PFSK-1 (cell line): ENCODE results near the gene MSI2. TPM values are rescaled to one million over a fixed set of nuclear protein-coding genes. Genes with fewer than 3 reads are reported as not detected.
A peak's percentile ranks its signal among the peaks of the same experiment; 100 is the strongest.

Source experiments
- FOXP2 ChIP-seq: optimal IDR thresholded peaks from 2 replicates; pipeline ENCODE3; 2011; ENCODE audit warnings: borderline replicate concordance, control low read depth, inconsistent platforms; ENCODE audit not compliant: insufficient read depth; ENCODE audit errors: extremely low read length, extremely low read depth
- POLR2AphosphoS5 ChIP-seq: IDR thresholded peaks from 2 replicates; pipeline ENCODE4 v1.6.1; 2012; ENCODE audit warnings: low read depth, mild to moderate bottlenecking, control low read depth, low read length, moderate library complexity
- SIN3A ChIP-seq: IDR thresholded peaks from 2 replicates; pipeline ENCODE4 v1.6.1; 2012; ENCODE audit warnings: mild to moderate bottlenecking, low read length, moderate library complexity, borderline replicate concordance; ENCODE audit not compliant: insufficient read depth
- TAF1 ChIP-seq: IDR thresholded peaks from 2 replicates; pipeline ENCODE4 v1.6.1; 2012; ENCODE audit warnings: low read length, control low read depth, borderline replicate concordance; ENCODE audit not compliant: insufficient read depth
- polyA plus RNA-seq: library from polyadenylated mRNA; unstranded; fragments of >200 nt; gene quantifications from one replicate; pipeline ENCODE4 v1.2.1, GENCODE V29; 2012; ENCODE audit warnings: low read depth, missing spikeins; ENCODE audit not compliant: insufficient read length
- TF ChIP-seq, protein P1 (sequence below), 2 experiments: IDR thresholded peaks; 2 replicates each; pipeline versions ENCODE4 v1.6.1 to v1.8.0; 2011 to 2012; ENCODE audit warnings: low read depth in 2 of 2, low read length in 2 of 2, control low read depth in 1 of 2, inconsistent platforms in 1 of 2, mild to moderate bottlenecking in 1 of 2, moderate library complexity in 1 of 2; ENCODE audit not compliant: insufficient read depth in 1 of 2

The MSI2 gene
- polyA plus RNA-seq, result 22.1 TPM

DNA sequence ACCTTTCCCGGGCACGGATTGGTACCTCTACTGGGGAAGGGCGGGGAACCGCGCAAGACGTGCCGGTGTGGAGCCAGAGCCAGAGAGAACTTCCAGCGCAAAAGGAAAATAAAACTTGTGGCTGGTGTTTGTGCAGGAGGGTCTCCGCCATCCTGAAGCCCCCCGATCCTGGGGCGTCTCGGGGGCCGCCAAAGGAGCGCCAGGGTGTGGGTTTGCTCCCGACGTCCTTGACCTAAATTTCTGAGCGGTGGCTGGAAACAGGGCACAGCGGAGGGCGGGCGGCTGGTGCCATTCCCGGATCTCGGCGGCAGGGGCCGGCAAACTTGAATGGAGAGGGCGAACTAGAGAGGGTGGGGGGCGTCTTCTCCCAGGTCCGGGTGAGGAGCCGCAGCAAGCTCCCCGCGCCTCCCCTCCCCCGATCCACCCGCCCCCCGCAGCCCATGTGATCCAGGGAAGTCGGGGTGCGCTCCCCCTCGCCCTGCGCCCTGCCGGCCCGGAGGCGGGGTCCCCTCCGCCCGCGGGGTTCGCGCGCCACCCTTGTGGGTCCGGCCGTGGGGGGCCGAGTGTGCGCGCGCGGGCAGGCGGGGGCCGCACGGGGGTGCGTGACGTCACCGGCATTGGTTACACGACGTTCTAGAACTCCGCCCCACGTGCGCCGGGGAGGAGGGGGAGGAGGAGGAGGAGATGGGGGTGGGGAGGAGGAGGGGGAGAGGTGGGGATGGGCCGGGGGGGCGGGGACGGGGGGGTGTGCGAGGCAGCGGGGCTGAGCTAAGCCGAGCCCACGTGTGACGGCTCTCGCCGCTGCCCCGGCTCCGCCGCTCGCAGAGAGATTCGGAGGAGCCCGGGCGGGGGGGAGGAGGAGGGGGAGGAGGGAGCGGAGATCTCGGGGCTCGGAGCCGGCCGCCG lies at the start of gene MSI2:
Gene MSI2 (plus strand): TSS at position 748 of the 906 bp plus-strand sequence. CDS start 220 bp downstream, outside the sequence.
- TF ChIP-seq FOXP2, result peak; percentile 42
- no peak for TF ChIP-seq TAF1

- TF ChIP-seq, protein P1, sequence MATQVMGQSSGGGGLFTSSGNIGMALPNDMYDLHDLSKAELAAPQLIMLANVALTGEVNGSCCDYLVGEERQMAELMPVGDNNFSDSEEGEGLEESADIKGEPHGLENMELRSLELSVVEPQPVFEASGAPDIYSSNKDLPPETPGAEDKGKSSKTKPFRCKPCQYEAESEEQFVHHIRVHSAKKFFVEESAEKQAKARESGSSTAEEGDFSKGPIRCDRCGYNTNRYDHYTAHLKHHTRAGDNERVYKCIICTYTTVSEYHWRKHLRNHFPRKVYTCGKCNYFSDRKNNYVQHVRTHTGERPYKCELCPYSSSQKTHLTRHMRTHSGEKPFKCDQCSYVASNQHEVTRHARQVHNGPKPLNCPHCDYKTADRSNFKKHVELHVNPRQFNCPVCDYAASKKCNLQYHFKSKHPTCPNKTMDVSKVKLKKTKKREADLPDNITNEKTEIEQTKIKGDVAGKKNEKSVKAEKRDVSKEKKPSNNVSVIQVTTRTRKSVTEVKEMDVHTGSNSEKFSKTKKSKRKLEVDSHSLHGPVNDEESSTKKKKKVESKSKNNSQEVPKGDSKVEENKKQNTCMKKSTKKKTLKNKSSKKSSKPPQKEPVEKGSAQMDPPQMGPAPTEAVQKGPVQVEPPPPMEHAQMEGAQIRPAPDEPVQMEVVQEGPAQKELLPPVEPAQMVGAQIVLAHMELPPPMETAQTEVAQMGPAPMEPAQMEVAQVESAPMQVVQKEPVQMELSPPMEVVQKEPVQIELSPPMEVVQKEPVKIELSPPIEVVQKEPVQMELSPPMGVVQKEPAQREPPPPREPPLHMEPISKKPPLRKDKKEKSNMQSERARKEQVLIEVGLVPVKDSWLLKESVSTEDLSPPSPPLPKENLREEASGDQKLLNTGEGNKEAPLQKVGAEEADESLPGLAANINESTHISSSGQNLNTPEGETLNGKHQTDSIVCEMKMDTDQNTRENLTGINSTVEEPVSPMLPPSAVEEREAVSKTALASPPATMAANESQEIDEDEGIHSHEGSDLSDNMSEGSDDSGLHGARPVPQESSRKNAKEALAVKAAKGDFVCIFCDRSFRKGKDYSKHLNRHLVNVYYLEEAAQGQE (IDR thresholded peaks at IDR 0.05; ENCODE audit: insufficient read depth in 1 of 2, low read depth in 2 of 2, low read length in 2 of 2), result no peak
- TF ChIP-seq POLR2AphosphoS5, result no peak
- TF ChIP-seq TAF1, result no peak
- TF ChIP-seq SIN3A, result no peak
- TF ChIP-seq FOXP2, result no peak
Observed at GRCh38 chr17:57206928-57207327, 49.4 kb upstream of the MSI2 start.

- TF ChIP-seq SIN3A, result no peak
- TF ChIP-seq TAF1, result no peak
- TF ChIP-seq POLR2AphosphoS5, result no peak
- no peak for TF ChIP-seq FOXP2
Observed at GRCh38 chr17:57207396-57207795, 48.9 kb upstream of the MSI2 start.

DNA sequence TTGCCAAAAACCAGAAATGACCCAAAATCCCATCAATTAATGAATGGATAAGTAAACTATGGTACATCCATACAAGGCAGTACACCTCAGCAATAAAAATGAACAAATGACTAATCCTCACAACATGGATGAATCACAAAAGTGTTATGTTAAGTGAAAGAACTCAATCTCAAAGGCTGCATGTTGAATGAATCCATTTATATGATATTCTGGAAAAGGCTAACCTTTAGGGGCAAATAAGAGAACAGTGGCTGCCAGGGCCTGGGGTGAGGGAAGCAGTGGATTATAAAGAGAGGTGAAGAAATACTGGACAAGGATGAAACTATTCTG lies 46.1 kb upstream of the MSI2 start:
- no peak for TF ChIP-seq TAF1
- TF ChIP-seq SIN3A, result no peak
- no peak for TF ChIP-seq POLR2AphosphoS5
- TF ChIP-seq FOXP2, result no peak
- TF ChIP-seq, protein P1 (IDR thresholded peaks at IDR 0.05; ENCODE audit: insufficient read depth in 1 of 2, low read depth in 2 of 2, low read length in 2 of 2), result no peak

- TF ChIP-seq FOXP2, result no peak
- TF ChIP-seq, protein P1 (IDR thresholded peaks at IDR 0.05; ENCODE audit: insufficient read depth in 1 of 2, low read depth in 2 of 2, low read length in 2 of 2), result no peak
- TF ChIP-seq SIN3A, result no peak
- no peak for TF ChIP-seq TAF1
- no peak for TF ChIP-seq POLR2AphosphoS5
Observed at GRCh38 chr17:57210972-57211411, 45.3 kb upstream of the MSI2 start.

DNA sequence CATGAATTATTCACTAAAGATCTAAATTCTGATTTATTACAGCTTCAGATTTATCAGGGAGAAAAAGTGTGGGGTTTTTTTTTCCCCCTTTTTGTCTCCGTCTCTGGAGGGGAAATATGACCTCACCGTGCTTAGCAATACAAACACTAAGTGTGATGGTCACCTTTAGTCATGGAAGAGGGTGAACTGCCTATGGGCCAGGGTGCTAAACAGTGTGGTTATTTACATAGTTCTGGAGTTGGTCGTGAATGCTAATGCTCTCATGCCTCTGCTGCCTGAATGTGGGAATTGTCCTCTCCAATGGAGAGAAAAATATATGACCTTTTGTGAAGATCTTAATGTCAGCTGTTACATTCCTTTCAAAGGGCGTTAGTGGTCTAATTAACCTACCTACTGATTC lies 44.8 kb upstream of the MSI2 start:
- TF ChIP-seq, protein P1 (IDR thresholded peaks at IDR 0.05; ENCODE audit: insufficient read depth in 1 of 2, low read depth in 2 of 2, low read length in 2 of 2), result no peak
- TF ChIP-seq POLR2AphosphoS5 (no peak), TAF1 (no peak), SIN3A (no peak), FOXP2 (no peak)
